Activated CD8-positive, alpha-beta memory T cell treated with anti-CD3 and anti-CD28 coated beads for 36 hours (primary cell): Measurements from ENCODE around the gene OGFOD3. TPM values are rescaled to one million over a fixed set of nuclear protein-coding genes. Genes with fewer than 3 reads are reported as not detected.

ENCODE experiments used
- CTCF ChIA-PET: fragments of 350-600 bp; sonication (Branson Sonifier 250); formaldehyde crosslinking; loops from one replicate; lab custom pipeline; 2021; ENCODE audit warnings: antibody characterized with exemption; lab: Charles Lee
- POLR2A ChIA-PET: fragments of 350-600 bp; sonication (Branson Sonifier 250); formaldehyde crosslinking; loops from one replicate; lab custom pipeline; 2021; ENCODE audit warnings: antibody characterized with exemption; lab: Charles Lee
- total RNA-seq, 2 experiments: library from RNA; stranded (reverse); gene quantifications; one replicate each; pipeline ENCODE4 v1.2.3, GENCODE V29; 2021

Gene OGFOD3
- total RNA-seq, 2 experiments from 2014 or later, result 27.5 to 29.2 TPM

- CTCF ChIA-PET, result no interaction called here
- POLR2A ChIA-PET, result no interaction called here
Observed at GRCh38 chr17:82397449-82398335, 20.7 kb downstream of the OGFOD3 start.

- ChIA-PET CTCF (no interaction called here), POLR2A (no interaction called here)
Observed at GRCh38 chr17:82396601-82397435, 21.6 kb downstream of the OGFOD3 start.

DNA sequence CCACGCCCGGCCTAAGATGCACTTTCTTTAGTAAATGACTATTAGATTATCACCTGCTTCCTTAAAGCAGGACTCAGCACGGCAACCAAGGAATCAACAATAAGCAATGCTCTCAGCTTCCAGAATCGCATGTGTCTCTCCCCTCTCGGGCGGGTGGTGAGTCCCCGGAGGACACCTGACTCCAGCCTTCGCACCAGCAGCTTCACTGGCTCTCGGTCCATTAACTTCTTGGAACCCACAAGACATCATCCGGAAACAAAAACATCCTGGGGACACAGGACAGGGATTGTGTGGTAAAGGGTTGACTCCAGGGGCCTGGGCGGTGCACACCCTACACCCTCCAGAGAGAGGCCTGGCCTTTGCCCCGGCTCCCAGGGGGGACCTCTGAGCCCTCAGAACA, 24.1 kb downstream of the OGFOD3 start:
- CTCF ChIA-PET, result no interaction called here
- POLR2A ChIA-PET, result interaction anchor here (0.7 to 0.8 kb wide), 2 partner anchors 168 to 303 kb away, joined by 3 read pairs; no protein-coding TSS in a partner anchor

- ChIA-PET CTCF (no interaction called here), POLR2A (no interaction called here)
Observed at GRCh38 chr17:82392941-82393340, 25.4 kb downstream of the OGFOD3 start.

DNA sequence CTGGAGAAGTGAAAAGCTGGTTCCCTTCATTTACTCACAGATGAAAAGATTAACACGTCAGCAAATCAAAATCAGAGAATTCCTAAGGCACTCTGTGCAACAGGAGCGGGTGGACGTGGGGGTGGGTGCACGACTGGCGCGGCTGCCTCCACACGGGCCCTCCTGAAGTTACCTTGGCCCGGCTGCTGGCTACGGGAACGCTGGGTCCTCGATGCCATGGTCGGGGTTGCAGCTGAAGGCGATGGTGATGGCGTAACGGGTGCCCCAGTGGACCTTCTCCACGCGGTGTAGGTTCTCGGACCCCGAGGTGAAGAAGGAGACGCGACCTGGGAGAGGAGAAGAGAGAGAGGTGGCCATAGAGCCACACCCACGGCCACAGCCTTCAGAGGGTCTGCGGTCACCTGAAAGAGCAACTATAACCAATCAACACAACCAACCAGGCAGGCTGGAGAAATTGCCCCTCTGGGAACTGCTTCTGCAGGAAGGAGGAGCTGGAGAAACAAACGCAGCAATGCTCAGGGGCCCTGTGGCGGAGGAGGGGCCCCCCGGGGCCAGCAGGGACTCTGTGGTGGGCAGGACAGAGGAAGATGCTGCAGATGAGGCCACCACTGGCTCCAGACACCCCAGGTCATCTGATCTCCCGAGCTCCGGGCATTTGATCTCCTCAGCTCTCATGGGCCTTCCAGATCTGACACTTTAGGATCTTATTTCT, 26.0 kb downstream of the OGFOD3 start:
- CTCF ChIA-PET, result interaction anchor here (0.6 to 0.8 kb wide), 2 partner anchors 9 to 41 kb away, joined by 3 read pairs; no protein-coding TSS in a partner anchor
- POLR2A ChIA-PET, result no interaction called here

DNA sequence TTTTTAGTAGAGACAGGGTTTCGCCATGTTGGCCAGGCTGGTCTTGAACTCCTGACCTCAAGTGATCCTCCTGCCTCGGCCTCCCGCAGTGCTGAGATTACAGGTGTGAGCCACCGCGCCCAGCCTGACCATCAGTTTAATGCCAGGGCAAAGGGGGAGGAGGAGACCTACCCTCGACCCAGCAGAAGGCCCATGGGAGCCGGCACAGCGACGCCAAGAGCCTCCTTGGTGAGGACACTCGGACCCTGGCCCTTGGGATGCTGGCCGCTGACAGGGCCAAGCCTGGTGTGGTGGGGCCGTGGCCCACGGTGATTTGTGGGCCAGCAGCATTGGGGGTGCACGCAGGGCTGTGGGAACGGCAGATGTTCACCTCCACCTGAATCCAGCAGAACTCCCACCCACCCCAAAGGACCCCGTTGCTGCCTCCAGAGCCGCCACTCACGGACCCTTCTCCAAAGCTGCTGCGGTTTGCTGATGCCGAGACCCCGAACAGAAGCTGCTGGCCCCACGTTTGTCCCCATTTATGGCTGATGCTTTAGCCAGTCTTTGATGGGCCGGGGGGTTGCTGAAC, 26.8 kb downstream of the OGFOD3 start:
- ChIA-PET POLR2A (no interaction called here), CTCF (interaction anchor here (0.6 to 0.8 kb wide), 2 partner anchors 10 to 40 kb away, joined by 3 read pairs; no protein-coding TSS in a partner anchor)

DNA sequence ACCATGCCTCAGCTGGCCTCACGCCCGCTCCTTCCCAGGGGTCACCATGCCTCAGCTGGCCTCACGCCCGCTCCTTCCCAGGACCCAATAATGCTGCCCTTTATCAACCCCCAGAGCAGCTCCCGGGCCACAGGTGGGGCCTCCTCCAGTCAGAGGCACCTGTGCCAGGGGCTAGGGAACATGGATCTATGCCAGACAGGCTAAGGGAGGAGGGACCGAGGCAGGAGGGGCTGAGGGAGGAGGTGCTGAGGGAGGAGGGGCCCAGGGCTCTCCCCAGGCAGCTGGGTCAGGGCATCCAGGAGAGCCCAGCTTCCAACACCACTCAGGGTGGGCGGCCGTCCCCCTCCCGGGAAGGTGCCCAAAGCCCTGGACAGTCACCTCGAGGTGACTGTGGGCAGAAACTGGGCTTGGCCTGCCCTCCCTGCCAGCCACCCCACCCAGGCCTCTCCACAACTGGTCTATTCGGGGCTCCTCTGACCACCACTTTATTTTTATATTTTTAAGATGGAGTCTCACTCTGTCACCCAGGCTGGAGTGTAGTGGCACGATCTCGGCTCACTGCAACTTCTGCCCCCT, 27.4 kb downstream of the OGFOD3 start:
- ChIA-PET POLR2A (interaction anchor here (0.6 kb wide), 1 partner anchor 38 kb away, joined by 5 read pairs; no protein-coding TSS in a partner anchor), CTCF (no interaction called here)

- CTCF ChIA-PET, result no interaction called here
- POLR2A ChIA-PET, result interaction anchor here (0.6 kb wide), 1 partner anchor 38 kb away, joined by 5 read pairs; no protein-coding TSS in a partner anchor
Observed at GRCh38 chr17:82390015-82390859, 28.1 kb downstream of the OGFOD3 start.

DNA sequence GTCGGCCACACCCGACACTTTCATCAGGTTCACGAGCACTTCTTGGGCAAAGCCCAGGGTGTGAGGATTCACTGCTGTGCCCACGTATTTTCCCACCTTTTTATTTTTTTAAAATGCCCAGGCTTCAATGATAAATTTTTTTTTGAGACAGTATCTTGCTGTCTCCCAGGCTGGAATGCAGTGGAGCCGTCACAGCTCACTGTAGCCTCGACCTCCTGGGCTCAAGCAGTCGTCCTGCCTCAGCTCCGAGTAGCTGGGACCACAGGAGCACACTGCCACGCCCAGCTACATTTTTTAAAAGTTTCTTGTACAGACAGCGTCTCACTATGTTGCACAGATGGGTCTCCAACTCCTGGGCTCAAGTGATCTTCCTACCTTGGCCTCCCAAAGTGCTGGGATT, 29.0 kb downstream of the OGFOD3 start:
- POLR2A ChIA-PET, result no interaction called here
- CTCF ChIA-PET, result no interaction called here

GRCh38 chr17:82388922-82389283, 29.5 kb downstream of the OGFOD3 start:
- ChIA-PET POLR2A (no interaction called here), CTCF (no interaction called here)

DNA sequence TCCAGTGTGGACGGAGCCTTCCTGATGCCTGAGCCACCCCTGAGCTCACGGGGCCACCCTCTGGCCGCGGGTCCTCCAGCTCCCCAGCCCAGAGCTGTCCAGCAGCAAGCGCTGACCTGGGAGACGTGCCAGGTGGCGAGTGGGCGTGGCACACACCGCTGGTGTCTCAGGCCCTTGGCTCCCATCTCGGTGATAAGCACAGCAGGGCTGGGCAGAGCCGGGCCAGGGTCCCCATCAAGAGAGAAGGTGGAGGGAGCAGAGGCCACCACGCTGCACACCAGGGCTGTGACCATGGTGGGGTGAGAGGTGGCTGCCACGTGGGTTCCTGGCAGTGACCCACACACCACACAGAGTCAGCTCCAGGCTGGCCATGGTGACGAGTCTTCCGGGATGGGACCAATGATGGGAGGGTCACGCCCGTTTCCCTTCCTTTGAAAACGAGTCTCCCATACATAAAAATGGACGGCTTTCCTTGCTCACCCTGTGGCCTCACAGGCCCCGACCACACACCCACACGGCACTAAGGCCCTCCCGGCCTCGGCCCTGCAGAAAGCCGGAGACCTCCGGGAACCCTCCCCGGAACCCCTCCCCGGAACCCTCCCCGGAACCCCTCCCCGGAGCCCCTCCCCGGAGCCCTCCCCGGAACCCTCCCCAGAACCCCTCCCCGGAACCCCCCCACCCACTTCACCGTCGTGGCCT, 30.0 kb downstream of the OGFOD3 start:
- ChIA-PET POLR2A (no interaction called here), CTCF (no interaction called here)

DNA sequence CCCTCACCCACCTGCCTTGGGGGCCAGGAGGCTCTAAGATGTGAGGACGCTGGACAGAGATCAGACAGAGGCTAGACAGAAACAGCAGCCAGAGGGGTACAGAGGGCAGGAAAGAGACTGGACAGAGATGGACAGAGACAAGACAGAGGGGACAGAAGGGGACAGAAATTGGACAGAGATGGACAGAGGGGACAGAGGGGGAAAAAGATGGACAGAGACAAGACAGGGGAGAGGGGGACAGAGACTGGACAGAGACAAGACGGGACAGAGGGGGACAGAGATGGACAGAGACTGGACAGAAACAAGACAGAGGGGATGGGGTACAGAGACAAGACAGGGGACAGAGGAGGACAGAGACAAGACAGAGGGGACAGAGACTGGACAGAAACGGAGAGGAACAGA, 30.7 kb downstream of the OGFOD3 start:
- ChIA-PET CTCF (no interaction called here), POLR2A (no interaction called here)

DNA sequence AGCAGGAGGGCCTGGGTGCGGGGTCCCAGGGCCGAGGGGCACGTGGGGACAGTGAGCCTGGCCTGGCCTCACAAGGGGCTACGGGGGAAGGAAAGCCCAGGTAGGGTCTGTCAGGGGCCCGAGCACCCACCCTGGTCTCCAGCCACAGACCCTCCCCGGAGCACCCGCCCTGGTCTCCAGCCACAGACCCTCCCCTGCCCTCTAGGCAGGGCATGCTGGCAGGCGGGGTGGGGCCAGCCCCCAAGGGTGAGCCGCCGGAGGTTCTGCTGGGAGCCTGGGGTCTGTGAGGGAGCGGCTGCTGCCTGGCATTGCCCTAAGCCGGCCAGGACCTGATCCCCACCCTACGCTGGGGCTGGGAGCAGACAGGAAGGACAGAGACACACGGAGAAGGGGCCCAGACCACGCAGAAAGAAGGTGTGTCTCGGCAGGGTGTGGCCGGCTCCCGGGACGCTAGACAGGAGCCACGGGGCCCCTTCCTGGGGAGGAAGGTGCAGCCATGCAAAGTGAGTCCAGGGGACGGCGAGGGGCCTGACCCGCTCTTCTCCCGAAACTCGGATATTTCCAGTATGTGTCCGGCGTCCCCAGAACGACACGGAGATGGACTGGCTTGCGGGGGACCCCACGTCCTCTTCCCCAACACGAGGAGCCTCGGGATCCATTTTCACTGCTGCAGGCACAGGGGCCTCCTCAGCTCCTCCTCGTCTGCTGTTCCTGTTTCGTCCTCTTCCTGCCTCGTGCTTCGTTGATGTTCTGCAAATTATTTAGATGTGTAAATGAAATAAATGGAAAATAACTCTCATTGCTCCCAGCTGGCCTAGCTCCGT, 31.3 kb downstream of the OGFOD3 start:
- POLR2A ChIA-PET, result no interaction called here
- CTCF ChIA-PET, result no interaction called here

DNA sequence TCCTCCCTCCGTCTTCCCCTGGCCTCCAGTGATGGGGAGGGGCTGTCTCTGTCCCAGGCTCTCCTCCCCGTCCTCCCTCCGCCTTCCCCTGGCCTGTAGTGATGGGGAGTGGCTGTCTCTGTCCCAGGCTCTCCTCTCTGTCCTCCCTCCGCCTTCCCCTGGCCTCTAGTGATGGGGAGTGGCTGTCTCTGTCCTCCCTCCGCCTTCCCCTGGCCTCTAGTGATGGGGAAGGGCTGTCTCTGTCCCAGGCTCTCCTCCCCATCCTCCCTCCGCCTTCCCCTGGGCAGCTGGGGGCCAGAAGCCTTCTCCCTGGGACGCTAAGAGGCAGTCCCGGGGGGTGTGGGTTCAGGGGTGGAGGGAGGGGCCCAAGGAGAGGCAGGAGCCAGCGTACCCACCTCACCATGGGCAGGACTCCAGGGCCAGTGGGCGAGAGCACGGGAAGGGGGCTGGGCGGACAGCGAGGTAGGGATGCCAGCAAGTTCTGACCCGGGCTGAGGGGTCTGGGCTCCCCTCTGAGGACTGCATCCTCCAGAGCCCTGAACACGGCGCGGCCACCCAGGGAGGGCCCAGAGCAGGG, 32.0 kb downstream of the OGFOD3 start:
- ChIA-PET POLR2A (no interaction called here), CTCF (no interaction called here)

- CTCF ChIA-PET, result no interaction called here
- POLR2A ChIA-PET, result interaction anchor here (0.5 kb wide), 1 partner anchor 69 kb away, joined by 3 read pairs; no protein-coding TSS in a partner anchor
Observed at GRCh38 chr17:82385559-82386254, 32.7 kb downstream of the OGFOD3 start.
